Measurements from ENCODE around the gene HHAT.

HHAT gene

DNA sequence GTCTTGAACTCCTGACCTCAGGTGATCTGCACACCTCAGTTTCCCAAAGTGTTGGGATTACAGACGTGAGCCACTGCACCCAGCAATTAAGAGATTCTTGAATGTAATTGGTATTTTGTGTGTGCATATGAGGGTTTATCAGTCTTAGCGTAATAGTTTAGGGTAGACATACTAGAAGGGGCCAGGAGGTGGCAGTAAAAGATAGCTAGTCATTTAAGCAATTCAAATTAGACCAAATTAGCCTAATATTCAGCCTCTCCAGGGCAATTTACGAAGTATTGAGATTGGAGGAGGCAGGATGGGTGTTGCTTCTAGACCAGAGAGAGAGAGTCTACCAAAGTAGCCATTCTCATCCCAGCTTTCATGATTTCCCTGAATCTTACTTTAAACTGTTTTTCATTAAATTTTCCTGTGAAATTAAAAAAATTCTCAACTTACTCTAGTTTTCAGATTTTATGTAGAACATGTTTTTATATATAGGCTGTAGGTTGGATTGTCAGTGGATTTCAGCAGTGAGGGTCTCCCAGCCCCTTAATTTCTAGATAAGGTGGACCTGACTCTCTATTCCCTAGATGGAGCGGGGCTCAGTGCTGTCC lies 119.7 kb downstream of the HHAT start:
- Histone ChIP-seq H3K18ac (ENCODE audit: low read depth in 1 of 2, low read length in 2 of 2) (no peak overlapping the region), H3K4me2 (ENCODE audit: low read length, poor library complexity, severe bottlenecking) (no peak overlapping the region), H4K91ac (ENCODE audit: low read length) (no peak overlapping the region), H2BK5ac (ENCODE audit: low read depth, low read length, poor library complexity, severe bottlenecking) (no peak overlapping the region), H2AK5ac (ENCODE audit: low read length, severe bottlenecking) (peak overlapping the region; percentile 6), H3K4me3 (ENCODE audit: insufficient read depth in 1 of 2, low read depth in 1 of 2, low read length in 2 of 2) (no peak overlapping the region), H2AFZ (ENCODE audit: low read depth, low read length) (no peak overlapping the region), H3K23ac (ENCODE audit: low read length in 2 of 2) (no peak overlapping the region), H3K14ac (ENCODE audit: low read length in 2 of 2) (no peak overlapping the region), H3K27me3 (ENCODE audit: control insufficient read depth in 1 of 2, insufficient read depth in 1 of 2, low read length in 2 of 2) (peaks cover 0 to 13% of the 10 kb centered on the region in 2 experiments), H3K27ac (ENCODE audit: low read length, poor library complexity, severe bottlenecking) (no peak overlapping the region), H3K36me3 (ENCODE audit: control insufficient read depth in 1 of 2, insufficient read depth in 2 of 2, low read depth in 1 of 2, low read length in 2 of 2) (peaks cover 0 to 3% of the 10 kb centered on the region in 2 experiments), H3K9me3 (ENCODE audit: control insufficient read depth, low read length) (no peaks in the 10 kb centered on the region), H3K4ac (ENCODE audit: low read depth in 1 of 2, low read length in 2 of 2) (no peak overlapping the region), H2BK120ac (ENCODE audit: low read depth, low read length) (no peak overlapping the region), H3K4me1 (ENCODE audit: control insufficient read depth, insufficient read depth, low read depth, low read length) (peaks cover 7% of the 10 kb centered on the region), H4K8ac (ENCODE audit: low read length) (no peak overlapping the region), H3K79me1 (replicated peaks; ENCODE audit: low read length, poor library complexity, severe bottlenecking) (peaks cover 6% of the 10 kb centered on the region), H3K9ac (ENCODE audit: low read length) (no peak overlapping the region), H2BK12ac (ENCODE audit: low read length in 2 of 2) (no peak overlapping the region), H2BK15ac (ENCODE audit: low read depth, poor library complexity, severe bottlenecking) (no peak overlapping the region)
- DNase-seq: peak; percentile 63
- 50% methylated on average over 2 of the region's 4 CpGs for WGBS

GRCh38 chr1:210455840-210456603 lies 127.3 kb downstream of the HHAT start:
- H2BK15ac ChIP-seq (ENCODE audit: low read depth, poor library complexity, severe bottlenecking): no peak overlapping the region
- no peak overlapping the region for H2BK5ac ChIP-seq (ENCODE audit: low read depth, low read length, poor library complexity, severe bottlenecking)
- no peak overlapping the region for H3K27ac ChIP-seq (ENCODE audit: low read length, poor library complexity, severe bottlenecking)
- DNase-seq: no peak
- H3K4me3 ChIP-seq (ENCODE audit: insufficient read depth in 1 of 2, low read depth in 1 of 2, low read length in 2 of 2): no peak overlapping the region
- peaks cover 0 to 3% of the 10 kb centered on the region in 2 experiments for H3K36me3 ChIP-seq (ENCODE audit: control insufficient read depth in 1 of 2, insufficient read depth in 2 of 2, low read depth in 1 of 2, low read length in 2 of 2)
- H2AFZ ChIP-seq (ENCODE audit: low read depth, low read length): no peak overlapping the region
- no peak overlapping the region for H3K9ac ChIP-seq (ENCODE audit: low read length)
- H3K4ac ChIP-seq (ENCODE audit: low read depth in 1 of 2, low read length in 2 of 2): no peak overlapping the region
- H2AK5ac ChIP-seq (ENCODE audit: low read length, severe bottlenecking): no peak overlapping the region
- WGBS: 71% methylated on average over 8 of the region's 8 CpGs
- H3K9me3 ChIP-seq (ENCODE audit: control insufficient read depth, low read length): no peaks in the 10 kb centered on the region
- no peak overlapping the region for H3K23ac ChIP-seq (ENCODE audit: low read length in 2 of 2)
- H3K4me2 ChIP-seq (ENCODE audit: low read length, poor library complexity, severe bottlenecking): no peak overlapping the region
- no peak overlapping the region for H2BK12ac ChIP-seq (ENCODE audit: low read length in 2 of 2)
- peaks cover 3% of the 10 kb centered on the region for H3K4me1 ChIP-seq (ENCODE audit: control insufficient read depth, insufficient read depth, low read depth, low read length)
- no peak overlapping the region for H4K8ac ChIP-seq (ENCODE audit: low read length)
- H3K27me3 ChIP-seq (ENCODE audit: control insufficient read depth in 1 of 2, insufficient read depth in 1 of 2, low read length in 2 of 2): no peaks in the 10 kb centered on the region
- H3K14ac ChIP-seq (ENCODE audit: low read length in 2 of 2): no peak overlapping the region
- H2BK120ac ChIP-seq (ENCODE audit: low read depth, low read length): no peak overlapping the region
- no peak overlapping the region for H4K91ac ChIP-seq (ENCODE audit: low read length)
- H3K18ac ChIP-seq (ENCODE audit: low read depth in 1 of 2, low read length in 2 of 2): no peak overlapping the region
- H3K79me1 ChIP-seq (replicated peaks; ENCODE audit: low read length, poor library complexity, severe bottlenecking): peaks cover 4% of the 10 kb centered on the region

GRCh38 chr1:210456731-210457255 lies 128.1 kb downstream of the HHAT start:
- no peak overlapping the region for H2BK12ac ChIP-seq (ENCODE audit: low read length in 2 of 2)

GRCh38 chr1:210457568-210457967 lies 128.9 kb downstream of the HHAT start:
- Histone ChIP-seq H3K27me3 (ENCODE audit: control insufficient read depth in 1 of 2, insufficient read depth in 1 of 2, low read length in 2 of 2) (no peaks in the 10 kb centered on the region), H3K4me2 (ENCODE audit: low read length, poor library complexity, severe bottlenecking) (no peak overlapping the region), H3K9ac (ENCODE audit: low read length) (no peak overlapping the region), H3K9me3 (ENCODE audit: control insufficient read depth, low read length) (no peaks in the 10 kb centered on the region), H3K14ac (ENCODE audit: low read length in 2 of 2) (no peak overlapping the region), H3K18ac (ENCODE audit: low read depth in 1 of 2, low read length in 2 of 2) (no peak overlapping the region), H3K4ac (ENCODE audit: low read depth in 1 of 2, low read length in 2 of 2) (no peak overlapping the region), H3K4me1 (ENCODE audit: control insufficient read depth, insufficient read depth, low read depth, low read length) (peaks cover 3% of the 10 kb centered on the region), H2BK5ac (ENCODE audit: low read depth, low read length, poor library complexity, severe bottlenecking) (no peak overlapping the region), H4K91ac (ENCODE audit: low read length) (no peak overlapping the region), H3K27ac (ENCODE audit: low read length, poor library complexity, severe bottlenecking) (no peak overlapping the region), H3K79me1 (replicated peaks; ENCODE audit: low read length, poor library complexity, severe bottlenecking) (peaks cover 3% of the 10 kb centered on the region), H2AFZ (ENCODE audit: low read depth, low read length) (no peak overlapping the region), H3K23ac (ENCODE audit: low read length in 2 of 2) (no peak overlapping the region), H4K8ac (ENCODE audit: low read length) (no peak overlapping the region), H3K36me3 (ENCODE audit: control insufficient read depth in 1 of 2, insufficient read depth in 2 of 2, low read depth in 1 of 2, low read length in 2 of 2) (peaks cover 0 to 3% of the 10 kb centered on the region in 2 experiments), H2AK5ac (ENCODE audit: low read length, severe bottlenecking) (no peak overlapping the region), H3K4me3 (ENCODE audit: insufficient read depth in 1 of 2, low read depth in 1 of 2, low read length in 2 of 2) (no peak overlapping the region), H2BK120ac (ENCODE audit: low read depth, low read length) (no peak overlapping the region), H2BK12ac (ENCODE audit: low read length in 2 of 2) (no peak overlapping the region), H2BK15ac (ENCODE audit: low read depth, poor library complexity, severe bottlenecking) (no peak overlapping the region)
- WGBS: 82% methylated on average over 4 of the region's 4 CpGs
- DNase-seq: no peak

More at GRCh38 chr1:210456731-210457255, 128.1 kb downstream of the HHAT start:
- Histone ChIP-seq H4K8ac (ENCODE audit: low read length) (no peak overlapping the region), H3K27me3 (ENCODE audit: control insufficient read depth in 1 of 2, insufficient read depth in 1 of 2, low read length in 2 of 2) (no peaks in the 10 kb centered on the region), H3K4me3 (ENCODE audit: insufficient read depth in 1 of 2, low read depth in 1 of 2, low read length in 2 of 2) (no peak overlapping the region), H3K79me1 (replicated peaks; ENCODE audit: low read length, poor library complexity, severe bottlenecking) (peaks cover 4% of the 10 kb centered on the region), H2BK5ac (ENCODE audit: low read depth, low read length, poor library complexity, severe bottlenecking) (no peak overlapping the region), H2AFZ (ENCODE audit: low read depth, low read length) (no peak overlapping the region), H3K9me3 (ENCODE audit: control insufficient read depth, low read length) (no peaks in the 10 kb centered on the region), H3K14ac (ENCODE audit: low read length in 2 of 2) (no peak overlapping the region), H2BK120ac (ENCODE audit: low read depth, low read length) (no peak overlapping the region), H3K9ac (ENCODE audit: low read length) (no peak overlapping the region), H3K4me2 (ENCODE audit: low read length, poor library complexity, severe bottlenecking) (no peak overlapping the region), H3K18ac (ENCODE audit: low read depth in 1 of 2, low read length in 2 of 2) (no peak overlapping the region), H2AK5ac (ENCODE audit: low read length, severe bottlenecking) (no peak overlapping the region), H3K4me1 (ENCODE audit: control insufficient read depth, insufficient read depth, low read depth, low read length) (peaks cover 3% of the 10 kb centered on the region), H4K91ac (ENCODE audit: low read length) (no peak overlapping the region), H2BK15ac (ENCODE audit: low read depth, poor library complexity, severe bottlenecking) (no peak overlapping the region), H3K36me3 (ENCODE audit: control insufficient read depth in 1 of 2, insufficient read depth in 2 of 2, low read depth in 1 of 2, low read length in 2 of 2) (peaks cover 0 to 3% of the 10 kb centered on the region in 2 experiments), H3K4ac (ENCODE audit: low read depth in 1 of 2, low read length in 2 of 2) (no peak overlapping the region), H3K23ac (ENCODE audit: low read length in 2 of 2) (no peak overlapping the region), H3K27ac (ENCODE audit: low read length, poor library complexity, severe bottlenecking) (no peak overlapping the region)
- DNase-seq: no peak
- 89% methylated on average over 4 of the region's 6 CpGs for WGBS

Data from mesenchymal stem cell (in vitro differentiated cells and primary cell).